GM13977 (cell line): ENCODE measurements around the gene TMF1.

Source experiments
- DNase-seq: peaks from one replicate; pipeline ENCODE4 v3.0.0; 2012; ENCODE audit warnings: low spot score
- in situ Hi-C: fragments of 300-500 bp; cut with MboI; formaldehyde crosslinking; loops from one replicate; pipeline ENCODE4 v1.12.0; 2022; ENCODE audit warnings: low sequenced_read_pairs, low pct_unique_long_range_greater_than_20kb, mixed read lengths, inconsistent platforms; ENCODE audit not compliant: unreplicated experiment
- TF ChIP-seq, protein P1 (sequence below): IDR thresholded peaks from 2 replicates; pipeline ENCODE4 v1.5.1; 2012; ENCODE audit warnings: mild to moderate bottlenecking, control low read depth; ENCODE audit not compliant: insufficient read depth; ENCODE audit errors: extremely low read depth, missing control alignments

Gene TMF1

GRCh38 chr3:69032737-69033136 is 19.4 kb downstream of the TMF1 start:
- no peak for DNase-seq
- TF ChIP-seq, protein P1, sequence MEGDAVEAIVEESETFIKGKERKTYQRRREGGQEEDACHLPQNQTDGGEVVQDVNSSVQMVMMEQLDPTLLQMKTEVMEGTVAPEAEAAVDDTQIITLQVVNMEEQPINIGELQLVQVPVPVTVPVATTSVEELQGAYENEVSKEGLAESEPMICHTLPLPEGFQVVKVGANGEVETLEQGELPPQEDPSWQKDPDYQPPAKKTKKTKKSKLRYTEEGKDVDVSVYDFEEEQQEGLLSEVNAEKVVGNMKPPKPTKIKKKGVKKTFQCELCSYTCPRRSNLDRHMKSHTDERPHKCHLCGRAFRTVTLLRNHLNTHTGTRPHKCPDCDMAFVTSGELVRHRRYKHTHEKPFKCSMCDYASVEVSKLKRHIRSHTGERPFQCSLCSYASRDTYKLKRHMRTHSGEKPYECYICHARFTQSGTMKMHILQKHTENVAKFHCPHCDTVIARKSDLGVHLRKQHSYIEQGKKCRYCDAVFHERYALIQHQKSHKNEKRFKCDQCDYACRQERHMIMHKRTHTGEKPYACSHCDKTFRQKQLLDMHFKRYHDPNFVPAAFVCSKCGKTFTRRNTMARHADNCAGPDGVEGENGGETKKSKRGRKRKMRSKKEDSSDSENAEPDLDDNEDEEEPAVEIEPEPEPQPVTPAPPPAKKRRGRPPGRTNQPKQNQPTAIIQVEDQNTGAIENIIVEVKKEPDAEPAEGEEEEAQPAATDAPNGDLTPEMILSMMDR = no peak
- in situ Hi-C loops = no loop called here

DNA sequence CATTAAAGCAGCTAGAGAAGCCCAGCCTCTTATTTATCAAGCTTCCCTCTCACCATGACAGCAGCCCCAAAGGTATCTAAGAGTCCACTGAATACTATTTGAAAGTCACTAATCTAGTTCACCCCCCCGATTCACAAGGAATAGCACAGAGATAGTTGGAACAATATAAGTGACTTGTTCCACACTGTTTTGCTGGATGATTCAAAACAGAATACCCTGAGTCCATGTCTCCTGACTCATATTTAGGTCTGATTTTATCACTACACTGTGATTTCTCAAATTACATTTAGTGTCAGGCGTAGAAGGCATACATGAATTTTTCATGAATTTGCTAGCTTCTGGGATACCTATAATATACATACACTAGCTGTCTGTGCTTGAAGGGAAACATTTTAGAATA is 20.0 kb downstream of the TMF1 start:
- TF ChIP-seq, protein P1 = no peak
- DNase-seq = no peak
- in situ Hi-C loops = no loop called here

DNA sequence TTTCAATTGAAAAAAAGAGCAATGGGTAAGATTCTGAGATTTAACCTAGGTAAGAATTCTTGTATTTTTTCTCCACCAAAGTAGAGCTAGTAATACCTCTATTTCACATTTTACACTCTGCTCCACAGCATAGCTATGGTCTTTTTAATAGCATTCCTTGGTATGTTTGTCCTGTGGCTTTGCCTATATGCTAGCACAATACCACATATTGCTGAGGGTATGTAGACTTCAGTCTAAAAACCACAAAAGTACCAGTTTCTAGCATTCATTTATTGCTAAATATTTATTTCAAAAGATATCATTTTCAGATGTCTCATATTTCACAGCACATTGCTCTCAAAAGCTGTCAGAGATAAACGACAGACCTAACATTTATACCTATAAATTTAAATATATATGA is 20.5 kb downstream of the TMF1 start:
- TF ChIP-seq, protein P1 = no peak
- in situ Hi-C loops = no loop called here
- no peak for DNase-seq

GRCh38 chr3:69020857-69021256 is 31.3 kb downstream of the TMF1 start:
- in situ Hi-C loops = no loop called here
- DNase-seq = no peak
- TF ChIP-seq, protein P1 = no peak

- in situ Hi-C loops = no loop called here
- TF ChIP-seq, protein P1 = peak; percentile 23
- no peak for DNase-seq
These were observed 31.7 kb downstream of the TMF1 start for GRCh38 chr3:69020424-69020823.

- no peak for DNase-seq
- TF ChIP-seq, protein P1 = no peak
- in situ Hi-C loops = no loop called here
These were observed 35.2 kb downstream of the TMF1 start for GRCh38 chr3:69016901-69017300.

- in situ Hi-C loops = no loop called here
- DNase-seq = no peak
- TF ChIP-seq, protein P1 = no peak
These were observed 36.0 kb downstream of the TMF1 start for GRCh38 chr3:69016102-69016501.
